CD4-positive, alpha-beta T cell treated with Interleukin-4 for 4 hours (primary cell): ENCODE data around the gene THEMIS.
"Not testable (repeated sequence)": the region's sequence is repeated elsewhere in the genome, so short reads cannot be mapped to it uniquely, and the experiment has no call there.

ENCODE experiments used
- DNase-seq: peaks from one replicate; pipeline ENCODE4 v3.0.0-alpha.2; 2020

Gene THEMIS

DNA sequence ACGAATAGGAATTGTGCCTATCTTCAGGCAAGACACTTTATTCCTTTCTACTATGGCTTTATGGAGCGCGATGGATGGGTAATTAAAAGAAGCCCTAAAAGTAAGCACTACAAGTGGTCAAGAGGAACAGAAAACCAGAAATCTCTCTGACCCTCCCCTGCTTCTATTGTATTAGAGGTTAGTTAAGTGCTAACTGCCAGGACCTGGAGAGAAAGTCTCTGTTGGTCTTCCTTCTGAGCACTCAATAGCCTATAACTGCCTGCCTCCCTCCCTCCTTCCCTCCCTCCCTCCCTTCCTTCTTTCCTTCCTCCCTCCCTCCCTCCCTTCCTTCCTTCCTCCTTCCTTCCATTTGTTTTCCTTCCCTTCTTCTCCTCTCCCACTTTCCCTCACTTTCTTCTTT, 190.2 kb downstream of the THEMIS start:
- no peak for DNase-seq

DNA sequence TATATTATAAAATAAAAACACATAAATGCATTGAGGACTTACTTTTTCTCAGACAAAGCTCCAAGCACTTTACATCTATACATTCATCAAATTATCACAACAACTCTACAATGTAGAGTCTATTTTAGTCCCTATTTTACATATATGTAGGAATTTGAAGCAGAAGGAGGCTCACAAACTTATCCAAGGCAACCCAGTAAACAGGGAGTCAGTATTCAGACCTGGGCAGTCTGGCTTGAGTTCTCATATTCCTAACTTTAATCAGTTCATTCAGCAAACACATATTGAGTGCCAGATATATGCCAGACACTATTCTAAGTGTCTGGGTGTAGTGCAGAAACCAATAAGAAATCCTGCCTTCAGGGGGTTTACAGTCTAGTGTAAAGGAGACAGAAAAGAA, 194.6 kb downstream of the THEMIS start:
- DNase-seq: no peak

GRCh38 chr6:127695108-127695507, 205.8 kb downstream of the THEMIS start:
- no peak for DNase-seq

DNA sequence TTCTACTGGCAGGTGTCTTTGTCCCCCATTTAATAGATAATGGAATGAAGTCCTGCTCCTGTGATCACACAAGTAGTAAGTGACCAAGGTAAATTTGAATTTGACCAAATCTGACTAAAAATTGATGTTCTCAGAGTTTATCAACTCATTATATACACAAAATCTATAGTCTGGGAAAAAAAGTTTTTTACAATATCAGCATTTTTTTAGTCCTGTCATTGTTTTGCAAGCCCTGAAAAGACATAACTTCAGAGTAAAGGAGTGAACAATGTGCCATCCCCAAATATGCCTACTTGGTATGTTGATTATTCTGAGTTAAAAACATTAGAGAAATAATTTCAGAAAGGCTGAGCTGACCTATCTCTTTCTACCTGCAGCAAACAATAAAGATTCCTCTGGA, 209.7 kb downstream of the THEMIS start:
- no peak for DNase-seq

GRCh38 chr6:127690588-127690987, 210.3 kb downstream of the THEMIS start:
- DNase-seq: no peak

- DNase-seq: no peak
Observed at GRCh38 chr6:127690092-127690491, 210.8 kb downstream of the THEMIS start.

DNA sequence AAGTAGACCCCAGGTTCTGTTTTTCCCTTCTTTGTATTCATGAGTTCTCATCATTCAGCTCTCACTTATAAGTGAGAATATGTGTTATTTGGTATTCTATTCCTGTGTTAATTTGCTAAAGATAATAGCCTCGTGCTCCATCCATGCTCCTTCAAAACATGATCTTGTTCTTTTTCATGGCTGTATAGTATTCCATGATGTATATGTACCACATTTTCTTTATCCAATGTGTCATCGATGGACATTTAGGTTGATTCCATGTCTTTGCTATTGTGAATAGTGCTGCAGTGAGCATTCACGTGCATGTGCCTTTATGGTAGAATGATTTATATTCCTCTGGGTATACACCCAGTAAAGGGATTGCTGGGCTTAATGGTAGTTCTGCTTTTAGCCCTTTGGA, 213.4 kb downstream of the THEMIS start:
- DNase-seq: not testable (repeated sequence)

DNA sequence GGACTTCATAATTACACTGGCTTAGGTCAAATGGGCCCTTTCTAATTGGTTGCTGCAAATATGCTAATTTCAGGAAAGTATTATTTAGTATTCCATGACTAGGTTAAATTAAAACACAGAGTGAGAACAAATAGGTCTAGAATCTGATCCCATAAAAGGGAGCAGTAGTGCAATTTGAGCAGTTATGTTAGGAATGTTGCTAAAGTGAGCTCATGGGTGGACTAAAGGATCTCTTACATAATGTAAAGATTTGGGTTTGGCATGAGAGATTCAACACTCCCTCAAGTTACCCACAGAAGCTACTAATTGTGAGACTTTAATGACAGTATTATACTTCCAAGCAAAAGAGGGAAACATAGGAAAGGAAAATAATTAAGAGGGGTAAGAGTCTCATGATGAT, 214.8 kb downstream of the THEMIS start:
- DNase-seq: no peak

- DNase-seq: no peak
Observed at GRCh38 chr6:127684501-127684900, 216.4 kb downstream of the THEMIS start.
